HG03378 (cell line): ENCODE measurements around the gene CACNG6.
"Not testable (repeated sequence)": the region's sequence is repeated elsewhere in the genome, so short reads cannot be mapped to it uniquely, and the experiment has no call there.

Source experiments
- ATAC-seq: cut with Tn5 transposase; IDR thresholded peaks from one replicate; pipeline ENCODE4 v1.9.1; 2021; ENCODE audit warnings: mild to moderate bottlenecking, moderate library complexity; ENCODE audit not compliant: unreplicated experiment

Gene CACNG6

GRCh38 chr19:53991224-53992113 lies at the start of gene CACNG6:
CACNG6 (plus strand) TSS chr19:53991637; CDS start chr19:53992878, 1,241 bp downstream.
- ATAC-seq: no peak

- ATAC-seq: no peak
Measured at GRCh38 chr19:53942001-53942786, 49.2 kb upstream of the CACNG6 start.

GRCh38 chr19:53944416-53944815 lies 47.0 kb upstream of the CACNG6 start:
- ATAC-seq: no peak

DNA sequence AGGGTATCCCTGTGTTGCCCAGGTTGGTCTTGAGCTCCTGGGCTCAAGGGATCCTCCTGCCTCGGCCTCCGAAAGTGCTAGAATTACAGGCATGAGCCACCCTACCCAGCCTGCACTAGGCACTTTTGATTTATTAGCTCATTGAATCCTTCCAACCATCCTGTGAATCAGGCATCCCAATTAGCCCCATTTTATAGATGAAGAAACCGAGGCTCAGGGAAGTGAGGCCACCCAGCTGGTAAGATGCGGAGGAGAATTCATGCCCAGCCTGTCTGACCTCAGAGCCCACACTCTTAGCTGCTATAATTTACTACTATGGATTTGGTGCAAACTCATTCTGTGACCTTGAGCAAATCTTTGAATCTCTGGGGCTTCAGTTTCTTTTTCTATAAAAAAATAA lies 46.5 kb upstream of the CACNG6 start:
- no peak for ATAC-seq

DNA sequence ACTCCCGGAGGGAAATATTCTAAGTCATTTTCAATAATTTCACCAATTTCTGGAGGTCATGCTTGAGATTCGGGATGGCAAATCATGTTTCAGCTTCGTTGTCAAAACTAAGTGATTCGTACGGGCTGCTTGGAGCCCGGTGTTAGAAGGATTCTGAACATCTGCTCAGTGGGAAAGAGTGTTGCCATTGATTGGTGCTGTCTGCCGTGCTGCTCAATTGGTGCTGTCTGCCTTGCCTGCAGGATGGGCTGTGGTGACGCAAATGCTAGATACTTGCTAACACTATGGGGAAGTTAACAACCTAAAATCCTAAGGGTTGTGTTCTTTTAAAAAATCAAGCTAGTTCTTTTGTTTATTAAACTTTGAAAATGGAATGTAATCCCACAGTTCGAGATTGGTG lies 46.0 kb upstream of the CACNG6 start:
- ATAC-seq: no peak

GRCh38 chr19:53945998-53946397 lies 45.4 kb upstream of the CACNG6 start:
- no peak for ATAC-seq

- no peak for ATAC-seq
Measured at GRCh38 chr19:53947624-53948023, 43.8 kb upstream of the CACNG6 start.

DNA sequence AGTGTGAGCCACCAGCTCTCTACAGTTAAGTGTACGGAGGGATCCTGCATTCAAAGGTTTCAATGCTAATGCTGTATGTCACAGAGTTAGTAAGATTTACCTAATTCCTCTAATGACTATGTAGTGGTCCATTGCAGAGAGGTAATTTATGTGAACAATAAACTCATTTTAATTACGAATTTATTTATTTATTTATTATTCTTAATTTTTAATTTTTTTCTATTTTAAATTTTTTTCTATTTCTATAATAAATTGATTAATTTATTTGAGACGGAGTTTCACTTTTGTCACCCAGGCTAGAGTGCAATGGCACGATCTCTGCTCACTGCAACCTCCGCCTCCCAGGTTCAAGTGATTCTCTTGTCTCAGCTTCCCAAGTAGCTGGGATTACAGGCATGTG lies 42.8 kb upstream of the CACNG6 start:
- not testable (repeated sequence) for ATAC-seq

DNA sequence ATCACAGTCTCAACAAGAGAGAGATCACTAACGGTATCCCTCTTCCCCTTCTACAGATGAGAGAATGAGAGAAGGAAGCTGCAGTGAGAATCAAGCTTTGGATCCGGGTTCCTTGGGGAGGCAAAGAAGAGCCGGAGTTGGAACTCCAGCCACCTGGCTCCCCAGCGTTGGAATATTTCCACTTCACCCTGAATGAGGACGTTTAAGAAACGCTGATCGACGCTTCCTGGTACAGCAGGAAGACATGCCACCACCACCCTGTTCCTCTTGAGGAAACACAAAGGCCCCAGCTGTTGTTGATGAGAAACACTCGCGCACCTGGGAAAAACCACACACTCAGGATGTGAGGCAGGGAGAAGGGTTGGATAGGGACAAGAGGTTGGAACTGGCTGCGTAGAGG lies 40.0 kb upstream of the CACNG6 start:
- ATAC-seq: no peak

- no peak for ATAC-seq
Measured at GRCh38 chr19:53951947-53952346, 39.5 kb upstream of the CACNG6 start.

GRCh38 chr19:53953383-53953782 lies 38.1 kb upstream of the CACNG6 start:
- no peak for ATAC-seq

DNA sequence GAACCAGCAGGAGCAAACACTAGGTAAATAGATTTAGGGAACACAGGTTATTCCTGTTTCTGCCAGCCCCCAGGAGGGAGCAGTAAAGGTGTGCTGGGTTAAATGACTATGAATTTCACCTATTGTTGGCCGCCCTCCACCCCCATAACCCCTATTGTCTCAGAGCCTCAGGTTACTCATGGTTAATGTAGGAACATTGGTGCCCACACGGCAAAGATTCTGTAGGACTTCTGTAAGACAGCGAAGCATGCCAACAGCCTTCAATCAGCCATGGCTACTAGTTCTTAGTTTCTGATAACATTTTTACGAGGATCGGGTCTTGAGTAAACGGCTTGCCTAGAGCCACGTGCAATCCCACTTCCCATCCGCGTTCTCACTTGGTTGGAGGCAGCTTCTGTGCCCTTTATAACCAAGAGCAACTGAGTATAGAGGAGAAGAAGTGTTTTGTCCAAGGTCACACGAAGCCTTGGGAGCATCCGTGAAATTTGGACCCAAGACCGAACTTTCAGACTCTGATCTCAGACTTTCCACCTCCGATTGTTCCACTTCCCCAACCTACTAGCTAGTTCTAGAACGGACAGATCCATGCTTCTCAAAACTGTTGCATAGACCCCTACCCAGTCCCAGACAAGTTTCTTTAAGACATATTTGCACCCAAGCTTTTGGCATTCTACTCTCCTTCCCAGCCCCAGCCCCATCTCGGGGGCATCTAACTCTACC lies 33.8 kb upstream of the CACNG6 start:
- ATAC-seq: no peak

DNA sequence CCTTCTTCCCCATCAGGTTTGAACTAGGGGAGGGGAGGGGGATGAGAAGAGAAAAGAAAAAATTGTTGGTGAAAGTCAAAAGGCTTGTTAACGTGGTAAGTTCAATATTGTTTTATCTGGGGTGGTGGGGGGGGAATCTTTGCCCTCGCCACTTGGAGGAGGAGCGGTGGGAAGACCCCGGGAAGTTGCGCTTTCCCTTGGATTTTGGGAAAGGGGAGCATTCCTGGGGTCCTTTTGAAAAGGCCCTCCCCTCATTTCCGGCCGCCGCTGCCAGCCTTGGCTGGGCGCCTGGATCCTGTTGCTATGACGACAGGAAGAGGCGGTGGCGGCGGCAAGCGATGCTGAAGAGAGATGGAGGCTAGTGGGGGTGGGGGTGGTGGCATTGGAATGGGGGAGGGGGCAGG lies 33.3 kb upstream of the CACNG6 start:
- ATAC-seq: no peak

DNA sequence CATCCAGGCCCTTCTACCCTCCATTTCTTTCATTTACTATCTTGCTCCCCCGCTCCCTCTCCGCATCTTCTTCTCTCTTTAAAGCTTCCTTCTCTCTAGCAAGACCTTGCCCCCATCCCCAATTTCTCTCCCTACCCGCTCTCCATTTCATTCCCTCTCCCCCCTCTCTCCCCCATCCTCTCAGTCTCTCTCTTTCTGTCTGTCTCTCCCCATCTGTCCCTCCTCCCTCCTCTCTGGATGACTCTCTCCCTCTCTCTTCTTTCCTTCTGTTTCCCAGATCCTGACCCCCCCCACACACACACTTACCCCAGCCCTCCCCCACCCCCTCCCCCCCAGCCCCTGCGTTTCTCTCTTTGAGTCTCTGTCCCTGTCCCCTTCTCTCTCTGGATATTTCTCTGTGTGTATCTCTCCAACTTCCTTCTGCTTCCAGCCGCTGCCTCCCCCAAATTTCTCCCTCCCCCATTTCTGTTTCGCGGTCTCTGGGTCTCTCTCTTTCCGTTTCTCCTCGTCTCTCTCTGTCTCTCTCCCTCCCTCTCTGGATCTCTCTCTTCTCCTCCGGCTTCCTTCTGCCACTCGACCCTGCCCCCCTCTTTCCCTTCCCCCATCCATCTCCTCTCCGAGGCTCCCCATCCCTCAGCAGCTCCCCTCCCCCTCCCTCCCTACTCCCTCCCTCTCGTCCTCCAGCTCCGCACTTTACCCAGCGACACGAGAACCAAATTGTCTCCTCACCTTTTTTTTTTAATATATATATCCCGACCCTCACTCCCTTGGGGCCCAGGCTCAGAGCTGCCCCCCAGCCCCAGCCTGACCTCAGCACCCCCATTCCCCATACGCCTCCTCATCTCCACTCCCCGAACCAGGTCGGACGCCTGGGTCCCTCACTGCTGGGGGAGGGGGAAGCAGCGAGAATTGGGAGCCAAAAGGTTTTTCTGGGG lies 32.3 kb upstream of the CACNG6 start:
- ATAC-seq: no peak

GRCh38 chr19:53960187-53960586 lies 31.2 kb upstream of the CACNG6 start:
- no peak for ATAC-seq

DNA sequence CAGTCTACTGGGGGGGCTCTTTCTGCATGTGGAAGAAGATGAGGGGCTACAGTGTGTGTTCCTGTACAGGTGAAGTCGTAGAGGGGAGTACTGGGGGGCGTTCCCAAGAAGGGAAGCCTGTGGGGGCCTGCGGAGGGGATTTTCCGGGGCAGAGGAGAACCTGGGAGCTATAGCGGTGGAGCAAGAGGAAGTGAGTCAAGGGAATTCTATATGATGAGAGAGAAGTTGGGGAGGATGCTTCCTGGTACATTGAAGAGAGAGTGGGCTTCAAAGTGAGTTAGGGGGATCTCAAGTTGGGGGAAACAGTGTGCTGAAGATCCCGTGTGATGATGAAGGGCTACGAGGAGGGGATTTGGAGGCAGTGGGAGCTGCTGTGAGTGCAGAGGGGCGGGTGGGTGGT lies 30.6 kb upstream of the CACNG6 start:
- ATAC-seq: no peak

DNA sequence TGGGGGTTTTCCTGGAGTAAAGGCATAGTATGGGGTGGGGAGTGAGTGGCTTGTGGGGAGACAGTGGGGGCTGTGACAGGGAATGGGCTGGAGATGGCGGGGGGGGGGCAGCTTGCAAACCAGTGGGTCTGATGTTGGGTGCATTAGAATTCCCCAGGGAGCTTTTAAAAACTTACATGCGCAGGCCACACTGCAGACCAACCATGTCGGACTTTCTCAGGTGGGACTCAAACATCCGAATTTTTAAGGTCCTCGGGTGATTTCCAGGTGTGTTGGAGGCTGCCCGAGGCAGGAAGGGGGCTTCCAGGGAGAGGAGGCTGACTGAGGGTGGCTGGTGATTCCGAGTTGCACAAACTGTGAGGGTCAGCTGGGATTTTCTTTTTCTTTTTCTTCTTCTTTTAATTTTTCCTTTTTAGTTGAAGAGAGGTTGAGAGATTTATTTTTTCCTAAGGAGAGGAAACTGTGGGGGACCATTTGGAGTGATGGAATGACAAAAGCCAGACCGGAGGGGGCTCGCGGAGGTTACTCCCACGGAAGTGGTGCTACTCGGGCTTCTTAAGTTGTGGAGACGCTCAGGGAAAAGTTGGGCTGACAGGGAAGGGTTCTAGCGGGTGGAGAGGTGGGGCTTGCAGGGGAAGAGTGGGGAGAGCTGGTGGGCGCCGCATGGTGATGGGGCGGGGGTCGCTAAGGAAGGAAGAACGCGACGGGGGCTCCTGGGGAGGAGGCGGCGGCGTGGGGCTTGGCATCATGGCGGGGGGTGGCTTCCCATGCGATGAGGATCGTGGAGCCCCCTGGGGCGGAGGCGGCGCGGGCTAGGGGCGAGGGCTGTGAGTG lies 29.7 kb upstream of the CACNG6 start:
- no peak for ATAC-seq

DNA sequence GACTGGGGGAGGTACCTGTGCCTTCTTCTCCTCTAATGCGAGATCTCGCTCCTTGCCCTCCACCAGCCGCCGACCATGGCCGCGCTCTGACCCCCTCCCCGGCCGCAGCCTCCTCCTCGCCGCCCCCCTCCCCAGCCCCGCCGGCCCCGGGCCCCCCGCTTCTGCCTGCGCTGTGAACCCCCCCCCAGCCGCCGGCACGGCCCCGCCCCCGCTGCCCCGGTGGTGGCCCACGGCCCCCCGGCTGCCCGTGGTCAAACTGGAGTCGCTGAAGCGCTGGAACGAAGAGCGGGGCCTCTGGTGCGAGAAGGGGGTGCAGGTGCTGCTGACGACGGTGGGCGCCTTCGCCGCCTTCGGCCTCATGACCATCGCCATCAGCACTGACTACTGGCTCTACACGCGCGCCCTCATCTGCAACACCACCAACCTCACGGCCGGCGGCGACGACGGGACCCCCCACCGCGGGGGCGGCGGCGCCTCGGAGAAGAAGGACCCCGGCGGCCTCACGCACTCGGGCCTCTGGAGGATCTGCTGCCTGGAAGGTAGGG lies 28.5 kb upstream of the CACNG6 start, which contains the start of gene CACNG8:
CACNG8 (plus strand) TSS at position 51 of the 545 bp plus-strand sequence.
- no peak for ATAC-seq

DNA sequence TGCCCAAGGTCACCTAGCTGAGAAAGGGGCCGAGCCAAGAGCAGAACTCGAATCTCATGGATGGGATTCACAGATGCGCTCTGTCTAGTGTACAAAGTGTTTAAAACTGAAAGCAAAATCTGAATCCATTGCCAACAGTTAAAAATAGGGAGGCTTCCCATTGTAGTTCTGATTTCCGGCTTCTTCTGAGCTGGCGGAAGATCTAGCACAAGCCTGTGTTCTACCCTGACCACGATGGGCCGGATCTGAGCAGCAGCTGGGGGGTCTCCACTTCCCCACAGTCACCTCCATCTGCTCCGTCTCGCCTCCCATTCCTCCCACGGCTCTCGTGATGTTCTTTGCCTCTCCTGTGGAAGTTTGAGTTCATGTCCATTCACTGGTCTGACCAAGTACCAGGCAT lies 26.3 kb upstream of the CACNG6 start:
- ATAC-seq: no peak
